NCI-H2081 (cell line): ENCODE data around the gene ATG9B.
"Not testable (repeated sequence)": the region's sequence is repeated elsewhere in the genome, so short reads cannot be mapped to it uniquely, and the experiment has no call there.

Experiments
- DNase-seq, 2 experiments: peaks; one replicate each; lab custom pipeline; 2025; lab: John Stamatoyannopoulos, UW

The ATG9B gene

DNA sequence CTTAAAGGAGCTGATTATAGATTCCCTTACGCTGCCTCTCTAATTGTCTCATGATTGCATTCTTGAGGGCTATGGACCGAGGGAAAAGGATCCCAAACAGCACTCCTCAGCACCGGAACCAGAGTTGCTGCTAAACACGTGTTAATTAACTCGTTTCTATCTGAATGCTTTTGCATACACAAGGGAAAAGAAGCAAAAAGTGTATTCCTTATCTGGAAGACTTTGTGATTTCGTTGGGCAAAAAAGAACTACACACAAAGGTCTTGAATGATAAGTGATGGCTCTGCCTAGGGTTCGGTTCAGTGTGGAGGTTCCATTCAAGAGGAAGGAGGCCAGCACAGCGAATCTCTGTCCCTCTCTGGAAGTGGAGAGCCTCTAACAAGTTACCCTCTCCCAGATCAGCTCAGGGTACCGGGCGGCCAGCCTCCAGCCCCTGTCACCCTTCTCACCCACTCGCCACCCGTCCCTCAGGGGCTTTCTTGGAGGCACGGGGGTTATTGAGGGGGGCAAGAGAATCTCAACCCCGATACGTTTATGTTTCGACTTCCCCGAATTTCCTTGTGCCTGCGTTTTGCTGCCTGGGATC, 34.6 kb upstream of the ATG9B start:
- DNase-seq: no peak

DNA sequence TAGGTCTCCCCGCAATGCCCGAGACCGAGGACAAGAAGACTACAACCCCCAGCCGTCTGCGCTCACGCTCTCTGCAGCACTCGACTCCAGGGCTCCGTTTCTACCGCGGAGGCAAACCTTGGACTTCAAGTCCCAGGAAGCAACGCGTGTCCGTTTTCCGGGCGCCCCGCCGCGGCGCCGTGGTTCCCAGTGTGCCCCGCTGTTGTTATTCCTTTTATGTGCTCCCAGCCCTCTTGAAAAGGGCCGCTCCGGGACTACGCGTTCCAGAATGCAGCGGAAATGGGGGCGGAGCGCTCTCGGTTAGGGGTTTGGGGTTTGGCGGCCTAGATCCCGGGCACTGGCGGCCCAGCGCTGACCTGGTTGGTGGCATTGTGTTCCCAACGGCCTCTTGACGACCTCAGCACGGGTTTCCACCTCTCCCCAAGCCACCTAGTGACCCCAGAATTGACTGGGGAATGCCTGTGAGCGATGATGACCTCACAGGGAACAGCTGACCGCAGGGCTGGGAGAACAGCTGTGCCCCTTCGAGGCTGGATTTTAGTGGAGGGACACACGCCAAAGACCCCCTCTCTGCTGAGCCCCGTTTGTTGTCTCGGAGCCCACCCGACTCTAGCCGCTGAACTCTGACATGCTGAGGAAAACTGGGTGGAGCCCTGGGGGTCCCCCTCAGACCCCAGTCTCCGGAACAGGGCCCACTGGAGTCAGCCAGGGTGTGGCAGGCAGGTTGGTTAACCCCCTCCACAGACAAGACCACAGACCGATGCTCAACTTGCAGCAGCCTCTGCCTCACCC, 33.9 kb upstream of the ATG9B start:
- peak; percentile 100 for DNase-seq

DNA sequence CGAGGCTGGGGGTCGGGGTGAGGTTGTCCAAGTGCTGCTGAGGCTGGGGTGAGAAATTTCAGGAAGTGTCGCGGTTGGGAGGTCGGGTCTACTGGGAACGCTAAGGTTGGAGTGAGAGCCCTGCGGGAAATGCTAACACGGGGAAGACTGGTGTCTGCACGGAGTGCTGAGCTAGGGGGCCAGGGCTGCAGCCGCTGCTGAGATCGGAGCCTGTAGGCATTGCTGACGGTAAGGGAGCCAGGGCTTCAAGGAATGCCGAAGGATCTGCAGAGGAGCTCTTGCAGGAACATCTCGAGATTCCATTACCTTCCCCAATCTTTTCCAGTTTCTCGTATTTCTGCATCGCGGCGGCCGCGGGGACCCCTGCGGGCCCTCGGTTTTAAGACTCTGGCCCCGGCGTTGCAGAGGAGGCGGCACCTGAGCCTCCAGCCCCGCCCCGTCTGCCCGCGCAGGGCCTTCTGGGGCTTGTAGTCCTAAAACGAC, 33.3 kb upstream of the ATG9B start, which contains the start of gene CDK5:
Gene CDK5 (minus strand): TSS at position 392 of the 483 bp plus-strand sequence. CDS start 49 bp downstream, at position 343.
- DNase-seq: peak in 1 of 2 experiments; percentile 60

DNA sequence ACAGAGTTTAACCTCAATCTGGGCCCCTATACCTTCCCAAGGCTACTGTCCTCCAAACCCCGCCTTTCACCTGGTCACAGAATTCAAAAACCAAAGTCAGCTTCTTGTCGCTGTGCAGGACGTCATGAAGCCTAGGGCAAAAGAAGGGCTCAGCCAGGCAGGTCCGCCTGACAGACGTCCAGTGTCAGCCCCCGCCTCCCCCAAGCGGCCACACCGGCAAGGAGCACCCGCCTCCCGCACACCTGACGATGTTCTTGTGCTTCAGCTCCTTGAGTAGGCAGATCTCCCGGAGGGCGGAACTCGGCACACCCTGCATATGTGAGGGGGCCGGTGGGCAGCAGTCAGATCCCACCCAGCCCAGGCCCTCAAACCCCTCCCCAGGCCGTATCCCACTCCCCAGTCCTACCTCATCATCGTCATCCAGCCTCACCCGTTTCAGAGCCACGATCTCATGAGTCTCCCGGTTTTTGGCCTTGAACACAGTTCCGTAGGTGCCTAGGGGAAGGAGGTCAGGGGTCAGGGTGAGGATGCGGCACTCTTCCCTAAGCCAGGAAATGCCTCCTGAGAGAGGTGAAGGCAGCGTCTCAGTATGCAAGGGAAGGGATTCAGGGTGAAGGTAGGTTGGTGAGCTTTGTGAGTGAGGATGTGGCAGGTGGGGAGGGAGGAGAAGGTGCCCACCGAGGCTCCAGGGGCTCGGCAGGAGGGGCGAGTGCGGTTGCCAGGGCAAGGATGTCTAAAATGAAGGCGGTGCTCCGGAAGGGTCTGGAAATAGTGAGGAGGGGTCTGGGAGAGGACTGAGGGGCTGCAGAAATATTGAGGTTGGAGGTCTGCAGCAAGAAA, 32.6 kb upstream of the ATG9B start:
- no peak for DNase-seq

DNA sequence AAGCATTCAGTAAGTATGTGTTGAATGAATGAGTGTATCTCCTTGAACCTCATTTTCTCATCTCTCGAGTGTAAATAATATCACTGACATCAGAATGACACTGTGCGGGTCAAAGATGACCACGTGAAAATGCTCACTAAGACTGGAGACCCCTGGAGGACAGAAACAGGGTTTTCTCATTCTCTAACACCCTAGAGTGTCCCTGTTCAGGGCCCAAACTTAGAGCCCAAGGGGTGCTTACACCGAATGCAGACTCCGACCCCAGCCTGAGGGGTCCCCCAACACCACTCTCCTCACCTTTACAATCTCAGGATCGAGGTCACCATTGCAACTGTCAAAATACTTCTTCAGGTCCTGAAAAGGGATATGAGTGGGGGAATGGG, 32.0 kb upstream of the ATG9B start:
- DNase-seq: no peak

DNA sequence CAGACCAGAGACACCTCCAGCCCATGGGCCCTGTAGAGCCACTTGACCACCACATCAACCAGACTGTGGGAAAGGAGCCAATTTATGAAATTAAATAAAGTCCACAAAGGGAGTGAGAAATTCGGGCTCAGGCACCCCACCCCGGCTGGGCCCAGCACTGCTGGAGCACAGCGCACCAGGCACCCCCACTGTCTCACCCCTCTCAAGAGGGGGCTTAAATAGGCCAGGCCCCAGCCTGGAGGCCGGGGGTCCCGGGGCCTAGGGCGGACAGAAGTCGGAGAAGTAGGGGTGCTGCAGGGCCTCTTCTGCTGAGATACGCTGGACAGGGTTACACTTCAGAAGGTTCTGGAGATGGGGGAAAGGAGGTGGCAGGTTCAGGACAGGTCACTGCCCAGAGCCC, 29.5 kb upstream of the ATG9B start:
- DNase-seq: no peak

DNA sequence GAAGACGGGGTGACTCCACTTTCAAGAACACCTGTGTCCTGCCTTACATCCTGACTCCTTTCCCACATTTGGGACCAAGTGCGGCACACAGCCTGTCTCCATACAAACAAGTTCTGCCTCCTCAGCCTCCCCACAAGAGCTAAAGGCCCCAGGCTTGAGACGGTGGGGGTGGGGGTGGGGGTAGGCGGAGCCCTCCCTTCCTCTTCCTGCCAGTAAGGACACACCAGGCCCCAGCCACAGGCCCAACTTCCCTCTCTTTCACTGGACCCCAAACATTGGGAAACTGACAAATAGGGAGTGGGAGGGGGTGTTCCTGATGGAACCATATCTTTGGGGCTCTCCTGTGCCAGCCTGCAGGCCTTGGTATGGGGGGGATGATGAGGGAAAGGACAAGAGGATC, 28.8 kb upstream of the ATG9B start:
- no peak for DNase-seq

DNA sequence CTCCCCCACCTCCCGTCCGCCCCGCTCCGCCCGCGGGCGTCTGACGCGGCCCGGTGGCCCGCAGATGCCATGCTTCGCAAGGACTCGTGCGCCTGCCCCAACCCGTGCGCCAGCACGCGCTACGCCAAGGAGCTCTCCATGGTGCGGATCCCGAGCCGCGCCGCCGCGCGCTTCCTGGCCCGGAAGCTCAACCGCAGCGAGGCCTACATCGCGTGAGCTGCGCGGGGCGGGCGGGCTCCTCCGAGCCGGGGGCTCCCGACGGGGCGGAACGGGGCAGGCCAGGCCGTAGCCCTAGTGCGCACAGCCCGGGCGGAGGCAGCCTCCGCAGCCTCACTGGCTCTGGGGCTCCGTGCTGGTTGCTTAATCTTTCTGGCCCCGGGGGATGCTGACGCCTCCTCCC, 26.8 kb upstream of the ATG9B start:
- no peak for DNase-seq

DNA sequence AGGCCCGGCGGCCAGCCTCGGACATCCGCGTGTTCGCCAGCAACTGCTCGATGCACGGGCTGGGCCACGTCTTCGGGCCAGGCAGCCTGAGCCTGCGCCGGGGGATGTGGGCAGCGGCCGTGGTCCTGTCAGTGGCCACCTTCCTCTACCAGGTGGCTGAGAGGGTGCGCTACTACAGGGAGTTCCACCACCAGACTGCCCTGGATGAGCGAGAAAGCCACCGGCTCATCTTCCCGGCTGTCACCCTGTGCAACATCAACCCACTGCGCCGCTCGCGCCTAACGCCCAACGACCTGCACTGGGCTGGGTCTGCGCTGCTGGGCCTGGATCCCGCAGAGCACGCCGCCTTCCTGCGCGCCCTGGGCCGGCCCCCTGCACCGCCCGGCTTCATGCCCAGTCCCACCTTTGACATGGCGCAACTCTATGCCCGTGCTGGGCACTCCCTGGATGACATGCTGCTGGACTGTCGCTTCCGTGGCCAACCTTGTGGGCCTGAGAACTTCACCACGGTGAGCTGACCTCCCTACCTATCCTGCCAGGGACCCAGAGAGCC, 24.7 kb upstream of the ATG9B start:
- DNase-seq: no peak

DNA sequence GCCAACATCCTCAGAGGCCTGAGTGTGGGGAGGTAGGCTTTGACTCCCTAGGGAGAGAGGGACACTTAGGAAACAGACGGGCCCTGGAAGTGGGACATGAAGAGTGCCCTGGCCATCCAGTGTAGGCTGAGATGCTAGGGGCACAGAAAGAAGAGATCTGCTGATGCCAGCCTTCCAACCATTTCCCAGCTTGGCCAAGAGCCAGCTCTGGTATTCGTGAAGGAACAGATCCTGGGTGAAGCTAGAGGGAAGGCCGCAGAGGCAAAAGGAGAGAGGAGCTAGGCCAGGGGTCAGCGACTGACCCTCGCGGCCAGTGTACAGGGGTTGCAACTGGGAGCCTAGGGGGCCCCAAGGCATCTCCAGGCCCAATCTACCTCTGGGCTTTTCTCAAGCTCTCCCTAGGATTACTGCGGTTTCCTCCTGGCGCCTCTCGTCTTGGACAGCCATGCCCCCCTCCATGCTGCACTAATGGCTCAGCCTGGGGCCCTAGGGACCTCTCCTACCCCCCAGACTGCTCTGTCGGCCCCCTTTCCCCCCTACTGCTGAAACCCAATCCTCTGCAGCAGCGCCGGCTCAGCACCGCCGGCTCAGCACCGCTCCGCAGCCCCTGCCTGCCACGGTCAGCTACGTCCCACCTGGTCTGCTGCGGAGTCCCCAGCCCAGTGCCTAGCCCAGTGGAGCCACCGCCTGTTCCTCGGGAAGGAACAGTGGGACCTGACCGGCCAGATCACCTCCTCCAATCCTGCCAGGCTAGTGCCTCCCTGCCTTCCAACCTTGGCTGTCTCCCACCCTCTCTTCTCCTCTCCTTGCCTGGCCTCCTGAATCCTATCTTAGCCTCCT, 23.9 kb upstream of the ATG9B start, which contains the start of gene ASIC3:
Gene ASIC3 (plus strand): TSS at position 556 of the 840 bp plus-strand sequence. CDS start 355 bp downstream, outside the sequence.
- DNase-seq: no peak

DNA sequence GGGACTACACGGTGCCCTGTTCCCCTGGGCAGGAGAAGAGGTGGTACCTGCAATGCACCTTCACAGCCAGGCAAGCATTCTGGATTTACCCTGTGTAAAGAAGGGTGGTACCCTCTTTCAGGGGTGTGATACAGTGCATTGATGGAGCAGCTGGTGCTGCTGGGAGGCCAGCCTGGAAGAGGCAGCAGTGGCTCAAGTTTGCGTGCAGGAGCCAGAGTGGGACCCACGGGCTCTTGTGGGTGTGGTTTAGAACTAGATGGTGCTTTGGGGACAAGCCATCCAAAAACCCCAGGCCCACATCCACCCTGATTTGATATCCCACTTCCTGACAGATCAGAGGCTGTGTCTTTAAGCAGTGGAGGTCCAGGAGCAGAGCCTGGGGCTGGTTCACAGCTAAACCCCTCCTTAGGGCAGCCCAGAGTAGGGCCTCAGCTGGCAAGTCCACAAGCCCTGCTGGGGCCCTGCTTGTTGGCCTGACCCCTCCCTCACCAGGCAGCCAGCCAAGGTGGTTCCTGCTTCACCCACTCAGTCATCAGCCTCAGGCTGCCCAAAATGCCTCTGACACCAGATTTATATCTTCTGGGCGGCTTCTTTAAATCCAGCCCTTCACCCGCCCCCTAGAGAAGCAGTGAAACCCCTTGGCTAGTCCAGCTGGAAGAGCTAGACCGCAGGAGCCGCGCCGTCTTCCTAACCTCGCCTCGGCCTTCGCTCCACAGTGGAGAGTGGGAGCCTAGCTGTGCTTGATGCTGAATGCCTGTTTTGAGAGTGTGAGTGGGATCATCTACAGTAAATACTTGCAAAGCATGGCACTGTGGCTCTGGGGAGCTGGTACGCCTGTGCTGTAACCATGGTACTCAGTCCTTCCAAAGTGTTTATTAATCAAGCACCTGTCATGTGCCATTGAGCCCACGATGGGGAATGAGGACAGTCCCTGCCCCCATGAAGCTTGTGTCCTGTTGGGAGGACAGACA, 22.6 kb upstream of the ATG9B start:
- peak; percentile 42 to 51 for DNase-seq

DNA sequence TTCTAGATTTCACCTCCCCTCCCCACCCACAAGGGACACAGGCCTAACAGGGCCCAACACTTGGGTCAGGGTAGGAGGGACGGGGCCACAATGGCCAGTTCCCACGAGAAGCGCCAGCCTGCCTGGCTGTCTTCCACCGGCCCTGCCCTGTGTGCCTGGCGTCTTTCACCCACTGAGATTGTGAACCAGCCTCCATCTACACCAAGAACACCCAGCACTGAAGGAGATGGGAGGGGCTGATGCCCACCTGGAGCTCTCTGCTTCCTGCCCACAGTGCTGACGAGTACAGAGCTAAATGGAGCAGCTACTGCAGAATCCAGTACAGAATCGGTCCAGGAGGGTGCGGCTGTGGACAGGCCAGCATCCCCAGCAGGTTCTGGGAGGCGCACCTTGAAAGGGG, 21.7 kb upstream of the ATG9B start:
- no peak for DNase-seq

DNA sequence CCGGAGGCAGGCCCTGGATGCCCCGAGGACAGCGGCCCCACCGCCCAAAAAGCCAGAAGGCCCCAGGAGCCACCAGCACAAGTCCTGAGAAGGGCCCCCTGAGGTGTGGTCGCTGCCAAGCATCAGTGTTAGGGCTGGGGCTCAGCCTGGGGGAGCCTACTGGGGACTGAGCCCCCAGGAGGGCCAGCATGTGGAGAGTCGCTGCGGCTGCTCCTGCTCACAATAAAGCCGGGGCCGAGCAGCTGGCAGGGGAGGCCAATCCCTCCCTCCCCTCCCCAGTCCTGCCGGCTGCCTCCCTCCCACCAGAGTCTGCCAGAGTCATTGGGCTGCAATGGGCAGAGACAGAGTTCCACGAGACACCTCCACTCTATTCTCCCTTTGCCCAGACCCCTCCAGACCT, 21.0 kb upstream of the ATG9B start:
- no peak for DNase-seq

DNA sequence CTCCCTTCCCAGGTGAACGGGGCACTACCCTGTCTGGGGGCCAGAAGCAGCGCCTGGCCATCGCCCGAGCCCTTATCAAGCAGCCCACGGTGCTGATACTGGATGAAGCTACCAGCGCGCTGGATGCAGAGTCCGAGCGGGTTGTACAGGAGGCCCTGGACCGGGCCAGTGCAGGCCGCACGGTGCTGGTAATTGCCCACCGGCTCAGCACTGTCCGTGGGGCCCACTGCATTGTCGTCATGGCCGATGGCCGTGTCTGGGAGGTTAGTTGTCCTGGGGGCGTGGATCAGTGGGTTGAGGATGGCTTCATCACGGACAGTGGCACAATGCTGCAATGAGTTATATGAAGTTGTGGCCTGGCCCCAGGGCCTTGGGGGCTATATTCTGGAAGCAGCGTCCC, 19.7 kb upstream of the ATG9B start:
- DNase-seq: no peak

DNA sequence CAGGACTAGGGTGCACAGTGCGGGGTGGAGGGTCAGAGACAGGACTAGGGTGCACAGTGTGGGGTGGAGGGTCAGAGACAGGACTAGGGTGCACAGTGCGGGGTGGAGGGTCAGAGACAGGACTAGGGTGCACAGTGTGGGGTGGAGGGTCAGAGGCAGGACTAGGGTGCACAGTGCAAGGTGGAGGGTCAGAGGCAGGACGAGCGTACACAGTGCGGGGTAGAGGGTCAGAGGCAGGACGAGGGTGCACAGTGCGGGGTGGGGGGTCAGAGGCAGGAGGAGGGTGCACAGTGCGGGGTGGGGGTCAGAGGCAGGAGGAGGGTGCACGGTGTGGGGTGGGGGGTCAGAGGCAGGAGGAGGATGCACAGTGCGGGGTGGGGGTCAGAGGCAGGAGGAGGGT, 19.2 kb upstream of the ATG9B start:
- not testable (repeated sequence) for DNase-seq

DNA sequence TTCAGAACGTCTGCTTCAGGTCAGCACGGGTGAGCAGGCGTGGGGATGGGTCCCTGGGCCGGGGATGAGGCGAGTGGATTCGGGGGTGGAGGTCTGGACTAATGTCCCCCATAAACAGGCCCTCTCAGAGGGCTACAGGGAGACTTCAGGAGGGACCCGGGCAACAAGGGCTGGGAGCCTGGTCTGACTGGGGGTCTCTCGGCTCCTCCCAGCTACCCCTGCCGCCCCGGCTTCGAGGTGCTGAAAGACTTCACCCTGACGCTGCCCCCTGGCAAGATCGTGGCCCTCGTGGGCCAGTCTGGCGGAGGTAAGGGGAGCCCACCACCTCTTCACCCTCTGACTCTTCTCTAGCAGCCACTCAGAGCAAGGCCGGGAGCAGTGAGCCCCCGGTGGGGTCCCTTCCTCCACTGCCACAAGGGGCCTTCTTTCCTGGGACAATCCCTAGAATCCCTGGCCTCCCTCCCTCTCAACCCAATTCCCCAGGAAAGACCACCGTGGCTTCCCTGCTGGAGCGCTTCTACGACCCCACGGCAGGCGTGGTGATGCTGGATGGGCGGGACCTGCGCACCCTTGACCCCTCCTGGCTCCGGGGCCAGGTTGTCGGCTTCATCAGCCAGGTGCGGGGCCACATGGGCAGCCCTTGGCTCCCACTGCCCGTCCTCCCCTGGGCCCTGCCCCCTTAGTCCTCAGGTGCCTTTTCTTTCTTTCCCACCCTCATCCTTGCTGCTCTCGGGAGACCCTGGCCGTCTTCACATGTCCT, 16.5 kb upstream of the ATG9B start:
- no peak for DNase-seq

DNA sequence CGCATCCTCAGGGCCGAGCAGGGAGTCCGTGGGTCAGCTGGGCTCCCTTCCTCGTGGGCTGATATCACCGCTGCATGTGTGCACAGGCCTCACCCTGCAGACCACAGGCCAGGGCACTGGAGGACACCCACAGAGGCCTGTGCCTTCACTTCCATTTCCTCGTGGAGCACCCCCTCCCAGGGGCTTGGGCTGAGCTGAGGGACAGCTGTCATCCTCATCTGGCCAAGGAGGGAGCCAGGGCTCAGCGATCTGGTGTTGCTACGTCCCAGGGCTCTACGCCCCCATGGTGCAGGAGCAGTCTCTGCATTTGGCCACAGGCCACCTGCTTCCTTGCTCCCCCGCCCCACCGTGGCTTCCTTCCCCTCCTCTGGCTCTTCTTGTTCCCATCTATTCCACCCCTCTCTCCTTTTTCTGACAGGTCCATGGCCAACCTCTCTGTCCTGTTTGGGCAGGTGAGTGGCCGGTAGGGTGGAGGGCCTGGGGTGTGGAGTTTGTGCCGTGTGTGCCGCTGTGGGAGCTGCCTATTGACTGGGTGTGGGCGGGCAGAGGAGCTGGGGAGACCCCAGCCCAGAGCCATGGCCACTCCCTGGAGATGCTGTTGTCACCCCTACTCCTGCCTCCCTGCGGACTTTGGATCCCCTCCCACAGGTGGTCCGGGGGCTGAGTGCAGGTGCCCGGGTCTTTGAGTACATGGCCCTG, 15.7 kb upstream of the ATG9B start:
- no peak for DNase-seq

DNA sequence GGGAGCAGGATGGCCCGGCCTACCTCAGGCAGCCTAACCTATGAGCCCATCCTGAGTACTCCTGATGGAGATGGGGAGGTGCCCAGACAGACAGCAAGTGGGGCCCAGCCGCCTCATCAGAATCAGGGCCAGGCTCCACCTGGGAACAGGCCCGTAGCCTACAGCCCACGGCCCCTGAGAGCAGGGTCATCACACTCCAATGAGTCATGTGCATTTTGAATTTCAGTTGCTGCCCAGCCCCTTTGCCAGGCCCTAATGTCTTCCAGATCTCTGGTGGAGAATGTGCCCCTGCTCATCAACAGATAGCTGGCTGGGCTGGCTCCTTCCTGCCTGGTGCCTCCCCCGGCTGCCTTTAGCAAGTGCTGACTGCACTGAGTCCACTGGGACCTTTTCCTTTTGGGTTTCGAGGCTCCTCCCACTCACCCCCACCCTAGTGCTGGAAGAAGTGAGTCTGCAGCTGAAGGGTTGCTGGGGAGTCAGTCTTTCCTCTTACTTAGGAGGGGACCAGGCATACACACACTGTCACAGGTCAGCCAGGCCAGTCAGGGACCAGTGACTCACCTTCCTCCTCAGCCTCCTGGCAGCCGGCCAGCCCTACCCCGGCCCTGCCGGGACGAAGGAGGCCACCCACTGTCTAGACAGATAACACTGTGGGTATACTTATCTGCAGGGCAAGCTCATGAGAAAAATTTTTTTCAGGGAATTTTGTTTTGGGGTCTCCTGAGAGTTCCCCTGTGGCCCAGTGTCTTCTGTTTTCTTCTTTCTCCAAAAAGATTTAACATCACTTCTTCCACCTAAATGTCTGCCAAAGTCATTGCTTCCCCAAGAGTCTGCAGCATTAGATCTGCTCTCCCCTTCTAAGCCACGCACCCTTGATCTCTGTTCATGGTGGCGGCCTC, 14.9 kb upstream of the ATG9B start:
- no peak for DNase-seq
